ENCODE results near the gene MBNL2. TPM values are rescaled to one million over a fixed set of nuclear protein-coding genes. Genes with fewer than 3 reads are reported as not detected.

MBNL2 gene
- total RNA-seq, 1 donor from 2014 or later: 71.8 TPM

- Mint-ChIP-seq H3K27me3 (ENCODE audit: low read depth) (no peaks in the 10 kb centered on the region), H3K4me1 (peaks cover 61% of the 10 kb centered on the region), H3K27ac (no peak overlapping the region), H3K36me3 (no peaks in the 10 kb centered on the region), H3K9me3 (no peaks in the 10 kb centered on the region), H3K4me3 (no peak overlapping the region)
- no peak for TF ChIP-seq CTCF (IDR thresholded peaks at IDR 0.05; ENCODE audit: unreplicated experiment)
- no peak for DNase-seq (ENCODE audit: low spot score in 2 of 2, unreplicated experiment in 2 of 2)
These were observed 20.8 kb downstream of the MBNL2 start for GRCh38 chr13:97242755-97243497.

- no peak overlapping the region for H3K4me3 Mint-ChIP-seq
- H3K36me3 Mint-ChIP-seq: no peaks in the 10 kb centered on the region
- no peak for DNase-seq (ENCODE audit: low spot score in 2 of 2, unreplicated experiment in 2 of 2)
- H3K27ac Mint-ChIP-seq: peak overlapping the region; percentile 68
- H3K27me3 Mint-ChIP-seq (ENCODE audit: low read depth): no peaks in the 10 kb centered on the region
- H3K9me3 Mint-ChIP-seq: no peaks in the 10 kb centered on the region
- H3K4me1 Mint-ChIP-seq: peaks cover 59% of the 10 kb centered on the region
- TF ChIP-seq CTCF (IDR thresholded peaks at IDR 0.05; ENCODE audit: unreplicated experiment): no peak
These were observed 22.0 kb downstream of the MBNL2 start for GRCh38 chr13:97243915-97244781.

- no peak overlapping the region for H3K4me3 Mint-ChIP-seq
- no peaks in the 10 kb centered on the region for H3K27me3 Mint-ChIP-seq (ENCODE audit: low read depth)
- no peaks in the 10 kb centered on the region for H3K36me3 Mint-ChIP-seq
- peak overlapping the region; percentile 78 for H3K27ac Mint-ChIP-seq
- no peak for DNase-seq (ENCODE audit: low spot score in 2 of 2, unreplicated experiment in 2 of 2)
- peaks cover 61% of the 10 kb centered on the region for H3K4me1 Mint-ChIP-seq
- no peaks in the 10 kb centered on the region for H3K9me3 Mint-ChIP-seq
- no peak for TF ChIP-seq CTCF (IDR thresholded peaks at IDR 0.05; ENCODE audit: unreplicated experiment)
These were observed 22.9 kb downstream of the MBNL2 start for GRCh38 chr13:97245011-97245410.

GRCh38 chr13:97246596-97247158 lies 24.5 kb downstream of the MBNL2 start:
- no peaks in the 10 kb centered on the region for H3K36me3 Mint-ChIP-seq
- no peaks in the 10 kb centered on the region for H3K27me3 Mint-ChIP-seq (ENCODE audit: low read depth)
- peak overlapping the region; percentile 37 for H3K4me3 Mint-ChIP-seq
- TF ChIP-seq CTCF (IDR thresholded peaks at IDR 0.05; ENCODE audit: unreplicated experiment): no peak
- H3K27ac Mint-ChIP-seq: peak overlapping the region; percentile 91
- no peak for DNase-seq (ENCODE audit: low spot score in 2 of 2, unreplicated experiment in 2 of 2)
- H3K9me3 Mint-ChIP-seq: no peaks in the 10 kb centered on the region
- H3K4me1 Mint-ChIP-seq: peaks cover 73% of the 10 kb centered on the region

- H3K9me3 Mint-ChIP-seq: no peaks in the 10 kb centered on the region
- no peaks in the 10 kb centered on the region for H3K27me3 Mint-ChIP-seq (ENCODE audit: low read depth)
- no peak overlapping the region for H3K4me3 Mint-ChIP-seq
- DNase-seq (ENCODE audit: low spot score in 2 of 2, unreplicated experiment in 2 of 2): no peak
- no peak overlapping the region for H3K27ac Mint-ChIP-seq
- H3K4me1 Mint-ChIP-seq: peaks cover 72% of the 10 kb centered on the region
- H3K36me3 Mint-ChIP-seq: no peaks in the 10 kb centered on the region
- TF ChIP-seq CTCF (IDR thresholded peaks at IDR 0.05; ENCODE audit: unreplicated experiment): no peak
These were observed 26.1 kb downstream of the MBNL2 start for GRCh38 chr13:97248243-97248642.

Measured in mesothelial cell of epicardium (in vitro differentiated cells).